ENCODE data around the gene CSTF2T. TPM values are rescaled to one million over a fixed set of nuclear protein-coding genes. Genes with fewer than 3 reads are reported as not detected.

The CSTF2T gene
- total RNA-seq, 1 donor from 2014 or later, result 28.7 TPM

GRCh38 chr10:51744235-51745000, 45.0 kb upstream of the CSTF2T start:
- H3K4me1 Mint-ChIP-seq (ENCODE audit: low read depth), result peaks cover 1% of the 10 kb centered on the region
- H3K4me3 Mint-ChIP-seq (ENCODE audit: low read depth), result no peak overlapping the region
- no peaks in the 10 kb centered on the region for H3K9me3 Mint-ChIP-seq (ENCODE audit: low read depth)
- H3K27ac Mint-ChIP-seq, result no peak overlapping the region
- DNase-seq (ENCODE audit: low spot score, unreplicated experiment), result no peak
- H3K27me3 Mint-ChIP-seq, result no peaks in the 10 kb centered on the region
- no peaks in the 10 kb centered on the region for H3K36me3 Mint-ChIP-seq (ENCODE audit: insufficient read depth)
- TF ChIP-seq CTCF (IDR thresholded peaks at IDR 0.05; ENCODE audit: unreplicated experiment), result no peak

GRCh38 chr10:51743146-51743545, 43.8 kb upstream of the CSTF2T start:
- Mint-ChIP-seq H3K27ac (no peak overlapping the region), H3K27me3 (no peaks in the 10 kb centered on the region), H3K4me1 (ENCODE audit: low read depth) (peaks cover 1% of the 10 kb centered on the region), H3K9me3 (ENCODE audit: low read depth) (no peaks in the 10 kb centered on the region), H3K4me3 (ENCODE audit: low read depth) (no peak overlapping the region), H3K36me3 (ENCODE audit: insufficient read depth) (no peaks in the 10 kb centered on the region)
- no peak for DNase-seq (ENCODE audit: low spot score, unreplicated experiment)
- no peak for TF ChIP-seq CTCF (IDR thresholded peaks at IDR 0.05; ENCODE audit: unreplicated experiment)

- no peaks in the 10 kb centered on the region for H3K27me3 Mint-ChIP-seq
- DNase-seq (ENCODE audit: low spot score, unreplicated experiment), result no peak
- no peaks in the 10 kb centered on the region for H3K9me3 Mint-ChIP-seq (ENCODE audit: low read depth)
- H3K27ac Mint-ChIP-seq, result no peak overlapping the region
- peaks cover 18% of the 10 kb centered on the region for H3K4me1 Mint-ChIP-seq (ENCODE audit: low read depth)
- no peak for TF ChIP-seq CTCF (IDR thresholded peaks at IDR 0.05; ENCODE audit: unreplicated experiment)
- no peak overlapping the region for H3K4me3 Mint-ChIP-seq (ENCODE audit: low read depth)
- no peaks in the 10 kb centered on the region for H3K36me3 Mint-ChIP-seq (ENCODE audit: insufficient read depth)
These were observed 33.7 kb upstream of the CSTF2T start for GRCh38 chr10:51733057-51733456.

- peak overlapping the region; percentile 12 for H3K4me3 Mint-ChIP-seq (ENCODE audit: low read depth)
- no peaks in the 10 kb centered on the region for H3K9me3 Mint-ChIP-seq (ENCODE audit: low read depth)
- peaks cover 18% of the 10 kb centered on the region for H3K4me1 Mint-ChIP-seq (ENCODE audit: low read depth)
- peak overlapping the region; percentile 12 for H3K27ac Mint-ChIP-seq
- no peaks in the 10 kb centered on the region for H3K36me3 Mint-ChIP-seq (ENCODE audit: insufficient read depth)
- no peaks in the 10 kb centered on the region for H3K27me3 Mint-ChIP-seq
- DNase-seq (ENCODE audit: low spot score, unreplicated experiment), result no peak
- TF ChIP-seq CTCF (IDR thresholded peaks at IDR 0.05; ENCODE audit: unreplicated experiment), result no peak
These were observed 30.6 kb upstream of the CSTF2T start for GRCh38 chr10:51729822-51730555.

GRCh38 chr10:51724038-51724437, 24.6 kb upstream of the CSTF2T start:
- no peak for TF ChIP-seq CTCF (IDR thresholded peaks at IDR 0.05; ENCODE audit: unreplicated experiment)
- Mint-ChIP-seq H3K36me3 (ENCODE audit: insufficient read depth) (no peaks in the 10 kb centered on the region), H3K27ac (no peak overlapping the region), H3K9me3 (ENCODE audit: low read depth) (peaks cover 6% of the 10 kb centered on the region), H3K4me1 (ENCODE audit: low read depth) (peaks cover 2% of the 10 kb centered on the region), H3K4me3 (ENCODE audit: low read depth) (no peak overlapping the region), H3K27me3 (no peaks in the 10 kb centered on the region)
- no peak for DNase-seq (ENCODE audit: low spot score, unreplicated experiment)
